ENCODE data around the gene PTGER2. TPM values are rescaled to one million over a fixed set of nuclear protein-coding genes. Genes with fewer than 3 reads are reported as not detected.

The PTGER2 gene
- total RNA-seq, 1 experiment from 2014 or later: 0.57 TPM

DNA sequence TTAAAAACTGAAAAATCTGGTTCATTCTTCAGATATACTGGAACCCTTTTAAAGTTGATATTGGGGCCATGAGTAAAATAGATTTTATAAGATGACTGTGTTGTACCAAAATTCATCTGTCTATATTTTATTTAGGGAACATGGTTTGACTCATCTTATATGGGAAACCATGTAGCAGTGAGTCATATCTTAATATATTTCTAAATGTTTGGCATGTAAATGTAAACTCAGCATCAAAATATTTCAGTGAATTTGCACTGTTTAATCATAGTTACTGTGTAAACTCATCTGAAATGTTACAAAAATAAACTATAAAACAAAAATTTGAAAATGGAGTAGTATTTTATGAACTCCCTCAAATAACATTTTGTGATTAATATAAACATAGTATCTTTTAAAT is 14.2 kb downstream of the PTGER2 start:
- RAD21 ChIA-PET (ENCODE audit: low non-redundant PET in 1 of 2, low total read pairs in 2 of 2, uncharacterized antibody in 2 of 2, unreplicated experiment in 2 of 2): no interaction called here
- CTCF ChIA-PET: no interaction called here
- Histone ChIP-seq H3K9me3 (ENCODE audit: control insufficient read depth in 1 of 2, insufficient read depth in 1 of 2, low read depth in 1 of 2, low read length in 2 of 2) (no peaks in the 10 kb centered on the region), H3K27ac (ENCODE audit: low read depth, low read length) (no peak overlapping the region), H3K4me3 (replicated peaks in 1 of 2; ENCODE audit: low read depth in 1 of 2, low read length in 2 of 2) (no peak overlapping the region), H3K79me2 (ENCODE audit: insufficient read depth, low read length) (no peaks in the 10 kb centered on the region), H3K36me3 (ENCODE audit: control insufficient read depth in 1 of 2, insufficient read depth in 2 of 2, low read length in 2 of 2) (no peaks in the 10 kb centered on the region), H3K9ac (ENCODE audit: low read length) (no peak overlapping the region), H2AFZ (ENCODE audit: low read depth, low read length, poor library complexity, severe bottlenecking) (no peak overlapping the region), H3K4me2 (ENCODE audit: low read length) (no peak overlapping the region), H3K27me3 (ENCODE audit: insufficient read depth, low read length) (no peaks in the 10 kb centered on the region), H4K20me1 (ENCODE audit: insufficient read depth) (no peaks in the 10 kb centered on the region), H3K9me2 (ENCODE audit: insufficient read depth) (no peaks in the 10 kb centered on the region), H3K4me1 (ENCODE audit: control insufficient read depth in 1 of 2, insufficient read depth in 2 of 2, low read length in 2 of 2) (no peaks in the 10 kb centered on the region)
- no TSS peak for BruUV-seq (replicated peaks)
- intact Hi-C loops (cut with micrococcal nuclease): no loop called here
- DNase-seq (ENCODE audit: low read depth, low spot score) (no peak), ATAC-seq (no peak)
- TF ChIP-seq, protein P1, sequence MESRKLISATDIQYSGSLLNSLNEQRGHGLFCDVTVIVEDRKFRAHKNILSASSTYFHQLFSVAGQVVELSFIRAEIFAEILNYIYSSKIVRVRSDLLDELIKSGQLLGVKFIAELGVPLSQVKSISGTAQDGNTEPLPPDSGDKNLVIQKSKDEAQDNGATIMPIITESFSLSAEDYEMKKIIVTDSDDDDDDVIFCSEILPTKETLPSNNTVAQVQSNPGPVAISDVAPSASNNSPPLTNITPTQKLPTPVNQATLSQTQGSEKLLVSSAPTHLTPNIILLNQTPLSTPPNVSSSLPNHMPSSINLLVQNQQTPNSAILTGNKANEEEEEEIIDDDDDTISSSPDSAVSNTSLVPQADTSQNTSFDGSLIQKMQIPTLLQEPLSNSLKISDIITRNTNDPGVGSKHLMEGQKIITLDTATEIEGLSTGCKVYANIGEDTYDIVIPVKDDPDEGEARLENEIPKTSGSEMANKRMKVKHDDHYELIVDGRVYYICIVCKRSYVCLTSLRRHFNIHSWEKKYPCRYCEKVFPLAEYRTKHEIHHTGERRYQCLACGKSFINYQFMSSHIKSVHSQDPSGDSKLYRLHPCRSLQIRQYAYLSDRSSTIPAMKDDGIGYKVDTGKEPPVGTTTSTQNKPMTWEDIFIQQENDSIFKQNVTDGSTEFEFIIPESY (IDR thresholded peaks at IDR 0.05; ENCODE audit: extremely low read depth, insufficient replicate concordance, low read length): no peak
- TF ChIP-seq CEBPB (IDR thresholded peaks at IDR 0.05; ENCODE audit: low read depth): no peak
- TF ChIP-seq, protein P2, sequence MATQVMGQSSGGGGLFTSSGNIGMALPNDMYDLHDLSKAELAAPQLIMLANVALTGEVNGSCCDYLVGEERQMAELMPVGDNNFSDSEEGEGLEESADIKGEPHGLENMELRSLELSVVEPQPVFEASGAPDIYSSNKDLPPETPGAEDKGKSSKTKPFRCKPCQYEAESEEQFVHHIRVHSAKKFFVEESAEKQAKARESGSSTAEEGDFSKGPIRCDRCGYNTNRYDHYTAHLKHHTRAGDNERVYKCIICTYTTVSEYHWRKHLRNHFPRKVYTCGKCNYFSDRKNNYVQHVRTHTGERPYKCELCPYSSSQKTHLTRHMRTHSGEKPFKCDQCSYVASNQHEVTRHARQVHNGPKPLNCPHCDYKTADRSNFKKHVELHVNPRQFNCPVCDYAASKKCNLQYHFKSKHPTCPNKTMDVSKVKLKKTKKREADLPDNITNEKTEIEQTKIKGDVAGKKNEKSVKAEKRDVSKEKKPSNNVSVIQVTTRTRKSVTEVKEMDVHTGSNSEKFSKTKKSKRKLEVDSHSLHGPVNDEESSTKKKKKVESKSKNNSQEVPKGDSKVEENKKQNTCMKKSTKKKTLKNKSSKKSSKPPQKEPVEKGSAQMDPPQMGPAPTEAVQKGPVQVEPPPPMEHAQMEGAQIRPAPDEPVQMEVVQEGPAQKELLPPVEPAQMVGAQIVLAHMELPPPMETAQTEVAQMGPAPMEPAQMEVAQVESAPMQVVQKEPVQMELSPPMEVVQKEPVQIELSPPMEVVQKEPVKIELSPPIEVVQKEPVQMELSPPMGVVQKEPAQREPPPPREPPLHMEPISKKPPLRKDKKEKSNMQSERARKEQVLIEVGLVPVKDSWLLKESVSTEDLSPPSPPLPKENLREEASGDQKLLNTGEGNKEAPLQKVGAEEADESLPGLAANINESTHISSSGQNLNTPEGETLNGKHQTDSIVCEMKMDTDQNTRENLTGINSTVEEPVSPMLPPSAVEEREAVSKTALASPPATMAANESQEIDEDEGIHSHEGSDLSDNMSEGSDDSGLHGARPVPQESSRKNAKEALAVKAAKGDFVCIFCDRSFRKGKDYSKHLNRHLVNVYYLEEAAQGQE (IDR thresholded peaks at IDR 0.05; ENCODE audit: low read depth): no peak
- no peak for TF ChIP-seq EZH2phosphoT487 (IDR thresholded peaks at IDR 0.05; ENCODE audit: borderline replicate concordance)
- TF ChIP-seq TCF7L2 (IDR thresholded peaks at IDR 0.05; ENCODE audit: borderline replicate concordance, extremely low read depth, insufficient read depth, insufficient read length): no peak
- TF ChIP-seq EZH2 (IDR thresholded peaks at IDR 0.05): no peak
- TF ChIP-seq EGR1 (IDR thresholded peaks at IDR 0.05; ENCODE audit: low read depth): no peak
- POLR2A ChIA-PET: no interaction called here
